Choroid plexus epithelial cell (primary cell): ENCODE results near the gene CCN2.
A peak's percentile ranks its signal among the peaks of the same experiment; 100 is the strongest.

Experiments used
- DNase-seq: peaks from one replicate; pipeline ENCODE4 v3.0.0-alpha.2; 2010; ENCODE audit warnings: low read depth
- H3K4me3 ChIP-seq: 2 replicates; pipeline ENCODE4 v1.5.1; 2011; ENCODE audit warnings: low read depth, mild to moderate bottlenecking, control low read depth, low read length, moderate library complexity
- CTCF ChIP-seq: conservative IDR thresholded peaks from 2 replicates; pipeline ENCODE4 v1.5.1; 2011; ENCODE audit warnings: low read depth, mild to moderate bottlenecking, control low read depth, inconsistent platforms, low read length, moderate library complexity

CCN2 gene

GRCh38 chr6:131950767-131951575 is at the start of gene CCN2:
CCN2 (minus strand) TSS chr6:131951372; CDS start chr6:131951172, 200 bp downstream.
- DNase-seq, result peak; percentile 100
- TF ChIP-seq CTCF, result no peak

GRCh38 chr6:132000296-132000695 is 49.1 kb upstream of the CCN2 start:
- TF ChIP-seq CTCF, result no peak
- DNase-seq, result no peak
- no peak overlapping the region for H3K4me3 ChIP-seq

More at GRCh38 chr6:131950767-131951575, at the start of gene CCN2:
- H3K4me3 ChIP-seq, result peak within 1 kb of the TSS; percentile 82

- peak; percentile 43 for DNase-seq
- H3K4me3 ChIP-seq, result no peak overlapping the region
- no peak for TF ChIP-seq CTCF
Measured at GRCh38 chr6:131999545-132000146, 48.5 kb upstream of the CCN2 start.

- TF ChIP-seq CTCF, result no peak
- peak; percentile 48 for DNase-seq
- no peak overlapping the region for H3K4me3 ChIP-seq
Measured at GRCh38 chr6:131998255-131998982, 47.2 kb upstream of the CCN2 start.

GRCh38 chr6:131997429-131998153 is 46.4 kb upstream of the CCN2 start:
- TF ChIP-seq CTCF, result no peak
- H3K4me3 ChIP-seq, result no peak overlapping the region
- peak; percentile 42 for DNase-seq

DNA sequence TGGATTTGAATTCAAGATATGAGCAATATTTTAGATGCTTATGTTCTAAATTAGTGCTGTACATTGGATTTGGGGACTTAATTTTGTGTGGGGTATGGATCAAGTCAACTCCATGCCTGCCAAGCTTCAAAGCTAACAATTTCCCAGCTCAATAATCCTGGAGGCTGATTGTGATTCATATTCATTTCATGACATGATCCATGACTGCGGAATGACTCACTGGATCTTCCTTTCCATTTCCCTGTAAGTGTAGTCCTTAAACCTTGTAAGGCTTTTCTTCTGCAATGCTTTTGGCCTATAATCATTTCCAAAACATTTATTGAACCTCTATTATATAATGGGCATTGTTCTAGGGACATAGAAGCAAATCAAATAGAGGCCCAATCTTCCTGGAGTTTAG is 44.7 kb upstream of the CCN2 start:
- peak; percentile 87 for DNase-seq
- TF ChIP-seq CTCF, result no peak
- H3K4me3 ChIP-seq, result no peak overlapping the region
